RCC 7860 (cell line): ENCODE measurements around the gene KIFAP3.
A peak's percentile ranks its signal among the peaks of the same experiment; 100 is the strongest.
"Not testable (repeated sequence)": the region's sequence is repeated elsewhere in the genome, so short reads cannot be mapped to it uniquely, and the experiment has no call there.

Source experiments
- DNase-seq: peaks from one replicate; pipeline ENCODE4 v3.0.0-alpha.2; 2015; ENCODE audit warnings: low spot score
- FAIRE-seq: peaks from 2 replicates; lab custom pipeline; 2012; peaks lifted over from hg19 to GRCh38; lab: Jason Lieb, UNC

Gene KIFAP3

GRCh38 chr1:169925505-169926482 is 148.7 kb downstream of the KIFAP3 start:
- DNase-seq: no peak
- FAIRE-seq: no peak

GRCh38 chr1:169924829-169925228 is 149.7 kb downstream of the KIFAP3 start:
- no peak for DNase-seq
- no peak for FAIRE-seq

DNA sequence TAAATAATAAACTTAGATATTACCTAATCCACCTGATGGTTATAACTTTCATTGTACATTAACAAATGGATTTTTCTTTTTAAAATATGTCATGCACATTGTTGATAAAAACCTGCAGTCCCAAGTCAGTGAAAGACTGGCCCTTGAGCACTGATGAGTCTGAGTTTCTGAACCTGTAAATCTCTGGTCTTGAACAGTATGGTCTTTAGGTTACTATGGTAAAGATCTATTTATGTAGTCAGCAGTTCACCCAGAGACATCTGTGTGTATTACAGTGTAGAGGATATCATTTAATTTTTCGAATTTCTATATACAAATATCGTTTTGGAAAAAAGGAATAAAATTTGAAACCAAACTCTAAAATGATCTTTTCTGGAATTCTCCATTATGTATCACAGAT is 150.4 kb downstream of the KIFAP3 start:
- no peak for FAIRE-seq
- DNase-seq: no peak

GRCh38 chr1:169921080-169921479 is 153.4 kb downstream of the KIFAP3 start:
- FAIRE-seq (no peak), DNase-seq (no peak)

GRCh38 chr1:169918927-169919326 is 155.6 kb downstream of the KIFAP3 start:
- FAIRE-seq: no peak

GRCh38 chr1:169918220-169918619 is 156.3 kb downstream of the KIFAP3 start:
- not testable (repeated sequence) for FAIRE-seq

More at GRCh38 chr1:169918927-169919326, 155.6 kb downstream of the KIFAP3 start:
- DNase-seq: no peak

DNA sequence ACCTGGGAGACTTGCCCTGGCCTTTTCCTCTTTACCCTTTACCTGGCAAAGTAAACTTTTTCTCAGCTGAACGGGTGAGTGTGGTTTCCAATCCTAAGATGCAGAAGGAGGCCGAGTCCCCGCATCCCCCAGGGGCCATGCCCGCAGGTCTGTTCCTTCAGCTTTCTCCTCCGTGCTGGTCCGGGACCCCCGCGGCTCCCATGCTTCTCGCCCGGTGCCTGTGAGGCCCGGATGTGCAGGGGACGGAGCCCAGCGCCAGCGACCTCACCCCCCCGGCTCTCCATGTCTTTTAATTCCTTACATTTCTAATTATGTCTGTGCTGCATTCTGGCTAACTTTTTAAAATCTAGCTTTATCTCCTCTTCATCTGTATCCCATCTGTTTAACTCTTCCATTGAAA is 159.3 kb downstream of the KIFAP3 start:
- no peak for FAIRE-seq

More at GRCh38 chr1:169918220-169918619, 156.3 kb downstream of the KIFAP3 start:
- not testable (repeated sequence) for DNase-seq

GRCh38 chr1:169914531-169914930 is 160.0 kb downstream of the KIFAP3 start:
- FAIRE-seq: no peak
- no peak for DNase-seq

More for the DNA sequence above, 159.3 kb downstream of the KIFAP3 start:
- no peak for DNase-seq

DNA sequence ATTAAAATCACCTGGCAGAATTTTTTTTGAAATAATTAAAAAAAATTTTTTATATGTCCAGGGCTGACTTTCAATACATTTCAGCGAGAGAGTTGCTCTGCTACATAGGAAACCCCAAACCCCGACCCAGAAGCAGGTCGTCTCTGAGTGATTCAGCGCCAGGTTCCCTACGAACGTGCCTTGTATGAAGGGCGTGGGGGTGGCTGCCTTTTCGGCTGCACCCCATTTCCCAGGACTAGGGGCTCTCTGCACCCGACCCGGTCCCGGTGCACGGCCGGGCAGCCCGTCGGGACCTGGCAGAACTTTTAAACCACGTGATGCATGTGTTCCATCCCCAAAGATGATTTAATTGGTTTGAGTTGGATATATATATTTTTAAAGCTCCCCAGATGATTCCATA is 165.0 kb downstream of the KIFAP3 start:
- no peak for FAIRE-seq

DNA sequence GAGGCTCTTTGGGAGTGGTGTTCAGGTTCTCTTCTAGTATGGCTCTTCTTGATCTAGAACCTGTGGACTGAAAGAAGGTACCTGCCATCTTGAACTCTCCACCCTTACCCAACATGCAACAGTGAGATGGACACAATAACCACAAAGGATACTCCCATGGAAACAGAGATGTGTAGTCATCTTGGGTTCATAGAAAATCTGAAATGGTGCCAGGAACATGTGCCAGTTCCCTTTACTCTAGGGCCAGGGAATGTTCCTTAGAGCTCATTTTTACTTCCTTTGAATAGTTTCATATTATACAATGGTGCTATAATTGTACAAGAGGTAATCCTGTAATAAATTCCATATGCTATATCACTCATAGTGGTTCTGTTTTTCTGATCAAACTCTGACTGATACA is 167.6 kb downstream of the KIFAP3 start:
- DNase-seq: no peak
- FAIRE-seq: no peak

More for the DNA sequence above, 165.0 kb downstream of the KIFAP3 start:
- DNase-seq: no peak

GRCh38 chr1:169904834-169905233 is 169.7 kb downstream of the KIFAP3 start:
- FAIRE-seq: no peak

GRCh38 chr1:169902751-169903150 is 171.7 kb downstream of the KIFAP3 start:
- DNase-seq (no peak), FAIRE-seq (no peak)

More at GRCh38 chr1:169904834-169905233, 169.7 kb downstream of the KIFAP3 start:
- no peak for DNase-seq

DNA sequence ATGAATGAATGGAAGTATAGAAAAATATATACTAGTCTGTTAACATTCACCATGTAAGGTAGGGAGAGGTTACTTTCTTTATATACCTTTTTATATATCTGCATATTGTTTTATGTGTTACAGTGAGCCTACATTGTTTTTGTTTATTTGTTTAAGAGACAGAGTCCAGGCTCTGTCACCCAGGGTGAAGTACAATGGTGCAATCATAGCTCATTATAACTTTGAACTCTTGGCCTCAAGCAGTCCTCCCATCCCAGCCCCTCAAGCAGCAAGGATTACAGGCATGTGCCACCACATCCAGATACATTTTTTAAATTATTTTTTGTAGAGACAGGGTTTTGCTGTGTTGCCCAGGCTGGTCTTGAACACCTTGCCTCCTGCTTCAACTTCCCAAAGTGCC is 173.4 kb downstream of the KIFAP3 start:
- no peak for FAIRE-seq
- no peak for DNase-seq

DNA sequence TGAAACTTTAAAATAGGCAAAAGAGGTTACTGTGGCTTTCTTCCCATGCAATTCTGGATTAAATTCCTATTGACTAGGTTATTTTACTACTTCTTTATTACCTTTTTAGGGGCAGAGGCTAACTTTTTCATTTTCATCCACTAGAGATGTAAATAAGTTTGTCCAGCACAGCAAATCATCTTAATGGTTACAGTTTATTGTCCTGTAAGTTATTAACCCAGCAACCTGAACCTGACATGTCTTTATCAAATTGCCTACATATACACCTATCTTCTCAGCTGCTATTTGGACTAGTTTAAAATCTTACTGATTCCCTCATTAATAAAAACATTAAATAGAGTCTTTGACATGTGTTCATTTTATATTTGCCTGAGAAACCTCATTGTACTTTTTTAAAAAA is 173.9 kb downstream of the KIFAP3 start:
- no peak for FAIRE-seq
- DNase-seq: no peak

DNA sequence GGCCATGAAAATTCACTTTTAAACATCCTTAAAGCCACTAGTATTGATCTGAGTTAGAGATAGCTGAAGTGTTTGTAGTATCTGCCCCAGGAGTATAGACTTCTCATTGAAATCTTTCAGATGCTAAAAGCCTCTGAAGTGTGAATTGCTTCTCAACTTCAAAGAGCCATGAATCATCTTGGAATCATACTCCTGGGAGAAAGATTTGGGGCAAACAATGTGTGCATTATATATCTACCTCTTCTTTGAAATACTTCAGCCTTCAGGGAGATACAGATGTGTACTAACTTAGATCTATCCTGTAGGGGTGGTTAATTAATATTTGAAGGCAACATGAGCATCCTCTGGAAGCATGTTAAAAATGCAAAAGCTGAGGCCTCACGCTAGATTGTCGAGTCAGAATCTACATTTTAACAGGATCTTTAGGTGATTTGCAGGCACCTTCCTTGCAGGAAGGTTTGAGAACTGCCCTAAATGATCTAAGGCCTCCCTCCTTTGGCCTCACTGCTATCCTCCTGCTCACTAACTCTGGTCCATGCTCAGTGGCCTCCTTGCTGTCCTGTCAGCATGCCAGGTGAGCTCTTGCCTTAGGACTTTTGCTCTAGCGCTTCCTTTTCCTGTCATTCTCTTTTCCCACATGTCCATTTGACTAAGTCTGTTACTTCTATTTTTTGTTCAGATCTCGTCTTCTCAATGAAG is 174.8 kb downstream of the KIFAP3 start:
- FAIRE-seq (no peak), DNase-seq (no peak)

GRCh38 chr1:169896013-169896412 is 178.5 kb downstream of the KIFAP3 start:
- FAIRE-seq (no peak), DNase-seq (no peak)

DNA sequence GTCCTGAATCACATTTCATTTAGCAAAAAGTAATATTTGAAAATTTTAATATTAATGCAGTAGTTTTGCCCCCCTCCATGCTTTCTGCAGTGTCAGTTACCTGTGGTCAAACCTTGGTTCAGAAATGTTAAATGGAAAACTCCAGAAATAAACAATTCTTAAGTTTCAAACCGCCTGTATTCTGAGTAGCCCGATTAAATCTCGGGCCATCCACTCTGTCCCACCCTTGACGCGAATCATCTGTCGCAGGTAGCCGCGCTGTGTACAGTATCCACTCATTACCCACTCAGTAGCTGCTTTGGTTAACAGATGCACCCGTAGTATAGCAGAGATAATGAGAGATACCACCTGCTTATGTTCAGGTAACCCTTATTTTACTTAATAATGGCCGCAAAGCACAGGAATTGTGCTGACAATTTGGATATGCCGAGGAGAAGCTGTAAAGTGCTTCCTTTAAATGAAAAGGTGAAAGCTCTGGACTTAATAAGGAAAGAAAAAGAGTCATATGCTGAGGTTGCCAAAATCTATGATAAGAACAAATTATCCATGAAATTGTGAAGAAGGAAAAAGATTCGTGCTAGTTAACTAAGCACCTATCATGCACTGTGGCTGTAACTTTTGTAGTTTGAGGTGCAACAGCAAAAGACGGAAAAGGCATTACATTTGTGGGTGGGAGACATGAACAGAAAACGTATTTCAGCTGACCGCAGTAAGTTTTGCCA is 179.9 kb downstream of the KIFAP3 start:
- no peak for FAIRE-seq
- no peak for DNase-seq

DNA sequence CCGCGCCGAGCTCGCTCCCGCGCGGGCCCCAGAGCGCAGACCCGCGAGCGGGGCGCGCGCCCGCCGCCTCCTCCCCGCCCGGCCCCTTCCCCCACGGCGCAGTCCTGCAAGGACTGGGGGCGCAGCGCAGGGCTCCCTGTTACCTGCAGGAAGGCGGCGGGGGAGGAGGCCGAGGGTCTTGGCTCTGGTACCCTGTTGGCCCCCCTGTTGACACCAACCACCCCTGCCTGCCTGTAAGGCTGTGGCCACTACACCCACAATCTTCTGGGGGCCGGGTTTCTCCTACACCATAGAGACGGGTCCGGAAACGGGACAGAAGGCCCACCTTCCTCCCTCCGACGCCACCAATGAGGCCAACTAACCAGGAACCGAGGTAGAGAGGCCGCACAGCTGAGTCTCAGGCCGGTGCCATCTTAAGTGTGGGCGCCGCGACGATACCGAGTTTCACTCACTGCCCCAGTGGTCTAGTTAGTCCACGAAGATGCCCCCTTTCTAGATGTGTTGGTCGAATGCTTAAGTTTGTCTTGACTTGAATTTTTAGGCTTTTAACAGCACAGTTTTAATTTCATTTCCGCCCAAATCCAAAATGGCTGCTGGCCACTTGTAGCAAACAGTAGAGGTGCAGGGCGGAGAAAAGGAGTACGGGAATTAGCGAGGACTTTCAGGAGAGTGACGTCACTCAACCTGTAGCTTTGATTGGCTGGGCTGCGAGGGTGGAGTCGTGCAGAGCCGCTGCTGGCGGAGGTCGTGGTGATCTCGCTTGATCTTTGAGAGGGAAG is 180.7 kb downstream of the KIFAP3 start, which contains the start of gene SCYL3:
Gene SCYL3 (minus strand): TSS at position 252 of the 779 bp plus-strand sequence. CDS start 5,056 bp downstream, outside the sequence.
- DNase-seq (peak; percentile 93), FAIRE-seq (peak; percentile 80)

GRCh38 chr1:169892927-169893644 is 181.4 kb downstream of the KIFAP3 start:
- no peak for DNase-seq
- no peak for FAIRE-seq
